Osteocyte (in vitro differentiated cells): Measurements from ENCODE around the gene SYNGAP1. TPM values are rescaled to one million over a fixed set of nuclear protein-coding genes. Genes with fewer than 3 reads are reported as not detected.
"Not testable (repeated sequence)": the region's sequence is repeated elsewhere in the genome, so short reads cannot be mapped to it uniquely, and the experiment has no call there.

ENCODE experiments used
- DNase-seq: peaks from one replicate; pipeline ENCODE4 v3.0.0; 2021; ENCODE audit warnings: mixed read lengths; ENCODE audit not compliant: unreplicated experiment; ENCODE audit errors: extremely low spot score
- H3K27ac Mint-ChIP-seq: one replicate; pipeline ENCODE4 v1.8.0; 2021; ENCODE audit warnings: mild to moderate bottlenecking, mixed read lengths; ENCODE audit not compliant: unreplicated experiment
- H3K27me3 Mint-ChIP-seq: one replicate; pipeline ENCODE4 v1.8.0; 2021; ENCODE audit warnings: mixed read lengths; ENCODE audit not compliant: unreplicated experiment
- H3K36me3 Mint-ChIP-seq: one replicate; pipeline ENCODE4 v1.8.0; 2021; ENCODE audit warnings: mixed read lengths; ENCODE audit not compliant: unreplicated experiment
- H3K4me1 Mint-ChIP-seq: one replicate; pipeline ENCODE4 v1.8.0; 2021; ENCODE audit warnings: mixed read lengths; ENCODE audit not compliant: unreplicated experiment
- H3K4me3 Mint-ChIP-seq: one replicate; pipeline ENCODE4 v1.8.0; 2021; ENCODE audit warnings: mild to moderate bottlenecking, moderate library complexity, mixed read lengths; ENCODE audit not compliant: unreplicated experiment
- H3K9me3 Mint-ChIP-seq: one replicate; pipeline ENCODE4 v1.8.0; 2021; ENCODE audit warnings: mixed read lengths; ENCODE audit not compliant: unreplicated experiment
- CTCF ChIP-seq: fragments of 200-600 bp; sonication (generic); IDR thresholded peaks from 2 replicates; pipeline ENCODE4 v1.5.0; 2021; ENCODE audit warnings: antibody characterized with exemption, mild to moderate bottlenecking, moderate library complexity
- total RNA-seq: library from RNA; stranded (reverse); gene quantifications from 2 replicates; pipeline ENCODE4 v1.2.1, GENCODE V29; 2021

The SYNGAP1 gene
- total RNA-seq, 1 donor from 2014 or later: 34.7 TPM

GRCh38 chr6:33481192-33481591, 61.3 kb downstream of the SYNGAP1 start:
- H3K27ac Mint-ChIP-seq: no peak overlapping the region
- peaks cover 26% of the 10 kb centered on the region for H3K27me3 Mint-ChIP-seq
- H3K4me3 Mint-ChIP-seq: no peak overlapping the region
- no peaks in the 10 kb centered on the region for H3K9me3 Mint-ChIP-seq
- no peaks in the 10 kb centered on the region for H3K36me3 Mint-ChIP-seq
- H3K4me1 Mint-ChIP-seq: no peaks in the 10 kb centered on the region
- TF ChIP-seq CTCF: no peak
- no peak for DNase-seq

- not testable (repeated sequence) for H3K4me1 Mint-ChIP-seq, H3K27ac Mint-ChIP-seq, H3K36me3 Mint-ChIP-seq, DNase-seq, H3K9me3 Mint-ChIP-seq, H3K4me3 Mint-ChIP-seq
- peaks cover 26% of the 10 kb centered on the region for H3K27me3 Mint-ChIP-seq
Measured at GRCh38 chr6:33482620-33483019, 62.8 kb downstream of the SYNGAP1 start.

GRCh38 chr6:33483678-33484077, 63.8 kb downstream of the SYNGAP1 start:
- no peak overlapping the region for H3K4me3 Mint-ChIP-seq
- H3K36me3 Mint-ChIP-seq: no peaks in the 10 kb centered on the region
- no peaks in the 10 kb centered on the region for H3K4me1 Mint-ChIP-seq
- H3K9me3 Mint-ChIP-seq: no peaks in the 10 kb centered on the region
- H3K27ac Mint-ChIP-seq: no peak overlapping the region
- DNase-seq: no peak
- no peak for TF ChIP-seq CTCF
- H3K27me3 Mint-ChIP-seq: peaks cover 24% of the 10 kb centered on the region

GRCh38 chr6:33484673-33485262, 64.9 kb downstream of the SYNGAP1 start:
- not testable (repeated sequence) for DNase-seq, H3K27ac Mint-ChIP-seq, H3K9me3 Mint-ChIP-seq, H3K4me1 Mint-ChIP-seq, H3K36me3 Mint-ChIP-seq, H3K4me3 Mint-ChIP-seq
- H3K27me3 Mint-ChIP-seq: peaks cover 18% of the 10 kb centered on the region

- not testable (repeated sequence) for DNase-seq, H3K36me3 Mint-ChIP-seq, H3K27ac Mint-ChIP-seq, H3K4me1 Mint-ChIP-seq, H3K9me3 Mint-ChIP-seq, H3K4me3 Mint-ChIP-seq
- peaks cover 22% of the 10 kb centered on the region for H3K27me3 Mint-ChIP-seq
Measured at GRCh38 chr6:33485680-33486079, 65.8 kb downstream of the SYNGAP1 start.

- peaks cover 29% of the 10 kb centered on the region for H3K27me3 Mint-ChIP-seq
- H3K27ac Mint-ChIP-seq: no peak overlapping the region
- no peaks in the 10 kb centered on the region for H3K36me3 Mint-ChIP-seq
- no peak overlapping the region for H3K4me3 Mint-ChIP-seq
- H3K4me1 Mint-ChIP-seq: peaks cover 3% of the 10 kb centered on the region
- TF ChIP-seq CTCF: no peak
- no peak for DNase-seq
- H3K9me3 Mint-ChIP-seq: no peaks in the 10 kb centered on the region
Measured at GRCh38 chr6:33488339-33488738, 68.5 kb downstream of the SYNGAP1 start.

GRCh38 chr6:33490198-33490597, 70.3 kb downstream of the SYNGAP1 start:
- Mint-ChIP-seq H3K9me3 (no peaks in the 10 kb centered on the region), H3K36me3 (no peaks in the 10 kb centered on the region), H3K27me3 (peaks cover 28% of the 10 kb centered on the region), H3K4me1 (peaks cover 3% of the 10 kb centered on the region), H3K27ac (no peak overlapping the region), H3K4me3 (no peak overlapping the region)
- no peak for DNase-seq
- TF ChIP-seq CTCF: no peak
